ENCODE measurements around the gene AFTPH.
"Not testable (repeated sequence)": the region's sequence is repeated elsewhere in the genome, so short reads cannot be mapped to it uniquely, and the experiment has no call there.

AFTPH gene

DNA sequence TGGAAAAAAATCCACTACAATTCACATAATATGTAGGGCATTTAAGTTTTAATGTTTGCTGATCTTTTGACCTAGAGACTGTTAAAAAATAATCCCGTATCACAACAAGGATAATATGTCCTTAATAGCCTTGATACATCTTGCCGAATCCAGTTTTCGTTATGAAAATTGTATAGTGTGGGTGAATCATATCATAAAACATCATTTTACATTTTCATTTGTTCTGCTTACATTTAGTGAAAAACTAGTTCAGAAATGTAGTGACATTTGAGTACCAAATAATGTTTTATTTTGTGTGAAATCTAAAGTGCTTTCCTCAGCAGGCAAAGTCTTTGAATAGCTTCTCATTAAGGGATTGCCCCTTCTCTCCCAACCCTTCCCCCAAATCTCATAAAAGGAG, 1.9 kb downstream of the AFTPH start:
- no peak overlapping the region for H2AK5ac ChIP-seq (ENCODE audit: low read length)
- no peak overlapping the region for H2BK120ac ChIP-seq (ENCODE audit: low read depth, low read length)
- H3K79me2 ChIP-seq (ENCODE audit: control insufficient read depth, insufficient read depth, low read length), result peaks cover 7% of the 10 kb centered on the region
- H3K23ac ChIP-seq (ENCODE audit: low read length), result no peak overlapping the region
- no peak overlapping the region for H2BK5ac ChIP-seq (ENCODE audit: low read length)
- H3K4ac ChIP-seq (ENCODE audit: low read depth, low read length), result no peak overlapping the region
- no peaks in the 10 kb centered on the region for H3K27me3 ChIP-seq (ENCODE audit: insufficient read depth, low read length, poor library complexity)
- no peaks in the 10 kb centered on the region for H3K4me1 ChIP-seq (ENCODE audit: control insufficient read depth, low read depth, low read length)
- no peak overlapping the region for H3K9ac ChIP-seq (ENCODE audit: low read length)
- no peak overlapping the region for H2BK15ac ChIP-seq (replicated peaks; ENCODE audit: low read depth)
- no peak overlapping the region for H3K4me3 ChIP-seq (ENCODE audit: low read length)
- no peak overlapping the region for H3K27ac ChIP-seq (ENCODE audit: low read depth, low read length)
- DNase-seq, result no peak
- no CpG with 5 or more reads among the region's 3 CpGs for WGBS (ENCODE audit: extremely low coverage, insufficient coverage, low lambda C conversion rate)
- H3K4me2 ChIP-seq (ENCODE audit: low read length), result no peak overlapping the region
- no peaks in the 10 kb centered on the region for H3K36me3 ChIP-seq (ENCODE audit: control insufficient read depth, insufficient read depth, low read length)
- H3K56ac ChIP-seq (ENCODE audit: low read length), result no peak overlapping the region
- no peak overlapping the region for H4K5ac ChIP-seq (ENCODE audit: low read length)
- H4K8ac ChIP-seq (ENCODE audit: low read depth, low read length), result no peak overlapping the region
- H3K79me1 ChIP-seq (ENCODE audit: low read length), result peaks cover 6% of the 10 kb centered on the region
- H3K18ac ChIP-seq (ENCODE audit: low read length), result no peak overlapping the region

DNA sequence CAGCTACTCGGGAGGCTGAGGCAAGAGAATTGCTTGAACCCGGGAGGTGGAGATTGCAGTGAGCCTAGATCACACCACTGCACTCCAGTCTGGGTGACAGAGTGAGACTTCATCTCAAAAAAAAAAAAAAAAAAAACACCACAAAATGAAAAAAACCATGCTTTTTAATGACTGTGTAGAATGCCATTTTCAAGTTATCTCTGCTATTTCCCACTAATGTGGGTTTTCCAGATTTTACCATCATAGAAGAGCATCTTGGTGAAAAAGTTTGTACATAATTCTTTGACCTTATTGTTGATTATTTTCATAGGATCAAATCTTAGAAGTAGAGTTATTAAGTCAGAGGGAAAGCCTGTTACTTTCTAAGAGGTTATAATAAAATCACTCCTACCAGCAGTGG, 6.8 kb downstream of the AFTPH start:
- H3K4ac ChIP-seq (ENCODE audit: low read depth, low read length); H3K4me2 ChIP-seq (ENCODE audit: low read length); H2BK120ac ChIP-seq (ENCODE audit: low read depth, low read length); H2BK15ac ChIP-seq (replicated peaks; ENCODE audit: low read depth); H4K8ac ChIP-seq (ENCODE audit: low read depth, low read length); DNase-seq; H3K79me2 ChIP-seq (ENCODE audit: control insufficient read depth, insufficient read depth, low read length); H3K18ac ChIP-seq (ENCODE audit: low read length); H4K5ac ChIP-seq (ENCODE audit: low read length); H3K27me3 ChIP-seq (ENCODE audit: insufficient read depth, low read length, poor library complexity); H3K36me3 ChIP-seq (ENCODE audit: control insufficient read depth, insufficient read depth, low read length); H3K4me1 ChIP-seq (ENCODE audit: control insufficient read depth, low read depth, low read length); H3K23ac ChIP-seq (ENCODE audit: low read length); H3K27ac ChIP-seq (ENCODE audit: low read depth, low read length); H3K79me1 ChIP-seq (ENCODE audit: low read length); H3K9ac ChIP-seq (ENCODE audit: low read length); H3K56ac ChIP-seq (ENCODE audit: low read length); H3K4me3 ChIP-seq (ENCODE audit: low read length); H2BK5ac ChIP-seq (ENCODE audit: low read length); H2AK5ac ChIP-seq (ENCODE audit: low read length): not testable (repeated sequence)
- WGBS (ENCODE audit: extremely low coverage, insufficient coverage, low lambda C conversion rate), result no CpG with 5 or more reads among the region's 2 CpGs

DNA sequence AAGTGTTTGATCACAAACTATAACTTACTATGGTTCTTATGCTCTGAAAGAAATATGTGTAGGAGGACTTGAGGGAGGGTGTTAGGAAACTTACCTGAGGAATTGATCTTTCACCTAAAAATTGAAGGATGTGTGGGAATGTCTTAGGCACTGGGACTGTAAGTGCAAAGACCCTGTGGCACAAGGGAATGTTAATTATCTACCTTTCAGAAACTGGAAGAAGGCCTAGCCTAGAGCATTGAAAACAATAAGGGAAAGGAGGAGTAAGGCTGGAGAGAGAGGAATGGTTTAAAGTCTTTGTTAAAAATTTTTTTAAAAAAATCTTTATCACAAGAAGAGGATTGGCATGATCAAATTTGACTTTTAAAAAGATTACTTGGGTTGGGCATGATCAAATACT, 7.9 kb downstream of the AFTPH start:
- H4K8ac ChIP-seq (ENCODE audit: low read depth, low read length), result no peak overlapping the region
- no peak overlapping the region for H3K23ac ChIP-seq (ENCODE audit: low read length)
- H3K27me3 ChIP-seq (ENCODE audit: insufficient read depth, low read length, poor library complexity), result no peaks in the 10 kb centered on the region
- no peak overlapping the region for H2BK120ac ChIP-seq (ENCODE audit: low read depth, low read length)
- H2BK15ac ChIP-seq (replicated peaks; ENCODE audit: low read depth), result no peak overlapping the region
- no peak for DNase-seq
- H3K56ac ChIP-seq (ENCODE audit: low read length), result no peak overlapping the region
- H2AK5ac ChIP-seq (ENCODE audit: low read length), result no peak overlapping the region
- no peak overlapping the region for H2BK5ac ChIP-seq (ENCODE audit: low read length)
- H3K4me2 ChIP-seq (ENCODE audit: low read length), result no peak overlapping the region
- no peak overlapping the region for H3K4ac ChIP-seq (ENCODE audit: low read depth, low read length)
- H3K36me3 ChIP-seq (ENCODE audit: control insufficient read depth, insufficient read depth, low read length), result no peaks in the 10 kb centered on the region
- no peak overlapping the region for H3K27ac ChIP-seq (ENCODE audit: low read depth, low read length)
- no peak overlapping the region for H3K4me3 ChIP-seq (ENCODE audit: low read length)
- H3K79me1 ChIP-seq (ENCODE audit: low read length), result peaks cover 4% of the 10 kb centered on the region
- H4K5ac ChIP-seq (ENCODE audit: low read length), result no peak overlapping the region
- H3K9ac ChIP-seq (ENCODE audit: low read length), result no peak overlapping the region
- no peak overlapping the region for H3K18ac ChIP-seq (ENCODE audit: low read length)
- no peaks in the 10 kb centered on the region for H3K4me1 ChIP-seq (ENCODE audit: control insufficient read depth, low read depth, low read length)
- no peaks in the 10 kb centered on the region for H3K79me2 ChIP-seq (ENCODE audit: control insufficient read depth, insufficient read depth, low read length)

DNA sequence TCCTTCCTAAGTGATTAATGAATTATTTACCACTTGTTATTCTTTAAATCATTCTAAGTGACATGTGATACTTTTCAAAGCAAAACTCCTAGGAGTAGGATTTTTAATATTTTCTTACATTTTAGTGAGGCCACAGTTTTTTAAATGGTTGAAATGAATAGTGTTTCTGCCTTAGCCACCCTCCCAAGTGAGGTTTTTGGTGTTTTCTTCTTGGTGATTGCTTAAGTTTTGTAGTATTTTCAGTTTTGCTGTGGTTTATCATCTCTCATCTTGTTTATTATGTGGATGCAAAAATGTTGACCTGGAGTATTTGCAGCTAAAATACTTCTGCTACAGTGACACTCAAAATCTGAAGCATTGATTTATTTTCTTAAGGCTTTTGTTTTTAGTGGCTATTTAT, 9.8 kb downstream of the AFTPH start:
- no peak overlapping the region for H3K4me2 ChIP-seq (ENCODE audit: low read length)
- H3K18ac ChIP-seq (ENCODE audit: low read length), result no peak overlapping the region
- H3K79me1 ChIP-seq (ENCODE audit: low read length), result peaks cover 2% of the 10 kb centered on the region
- H4K5ac ChIP-seq (ENCODE audit: low read length), result no peak overlapping the region
- no peak overlapping the region for H2BK15ac ChIP-seq (replicated peaks; ENCODE audit: low read depth)
- no peak overlapping the region for H3K27ac ChIP-seq (ENCODE audit: low read depth, low read length)
- no peak overlapping the region for H2AK5ac ChIP-seq (ENCODE audit: low read length)
- H3K9ac ChIP-seq (ENCODE audit: low read length), result no peak overlapping the region
- H3K4me3 ChIP-seq (ENCODE audit: low read length), result no peak overlapping the region
- H3K23ac ChIP-seq (ENCODE audit: low read length), result no peak overlapping the region
- no peak overlapping the region for H4K8ac ChIP-seq (ENCODE audit: low read depth, low read length)
- no peaks in the 10 kb centered on the region for H3K4me1 ChIP-seq (ENCODE audit: control insufficient read depth, low read depth, low read length)
- H2BK120ac ChIP-seq (ENCODE audit: low read depth, low read length), result no peak overlapping the region
- H2BK5ac ChIP-seq (ENCODE audit: low read length), result no peak overlapping the region
- no peak for DNase-seq
- H3K4ac ChIP-seq (ENCODE audit: low read depth, low read length), result no peak overlapping the region
- H3K36me3 ChIP-seq (ENCODE audit: control insufficient read depth, insufficient read depth, low read length), result no peaks in the 10 kb centered on the region
- H3K56ac ChIP-seq (ENCODE audit: low read length), result no peak overlapping the region
- H3K79me2 ChIP-seq (ENCODE audit: control insufficient read depth, insufficient read depth, low read length), result no peaks in the 10 kb centered on the region
- H3K27me3 ChIP-seq (ENCODE audit: insufficient read depth, low read length, poor library complexity), result no peaks in the 10 kb centered on the region

DNA sequence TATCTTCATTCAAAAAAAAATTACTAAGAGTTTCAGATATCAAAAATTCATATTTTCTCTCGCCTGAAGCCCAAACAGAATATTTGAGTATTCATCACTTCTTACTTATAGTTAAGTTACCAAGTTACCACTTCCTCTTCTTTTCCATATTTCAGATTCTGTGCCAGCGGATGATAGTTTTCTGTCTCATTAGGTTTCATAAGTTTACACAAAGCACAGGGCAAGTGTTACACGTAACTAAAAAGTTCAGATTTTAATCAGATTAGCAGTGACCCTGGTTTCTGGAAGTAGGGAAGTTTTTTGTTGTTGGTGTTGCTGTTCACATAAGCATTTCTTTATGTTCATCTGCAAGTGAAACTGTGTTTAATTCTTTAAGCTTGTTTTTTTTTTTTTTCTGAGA, 10.2 kb downstream of the AFTPH start:
- Histone ChIP-seq H2BK5ac (ENCODE audit: low read length) (no peak overlapping the region), H2BK15ac (replicated peaks; ENCODE audit: low read depth) (no peak overlapping the region), H3K4ac (ENCODE audit: low read depth, low read length) (no peak overlapping the region), H2BK120ac (ENCODE audit: low read depth, low read length) (no peak overlapping the region), H3K27ac (ENCODE audit: low read depth, low read length) (no peak overlapping the region), H4K5ac (ENCODE audit: low read length) (no peak overlapping the region), H3K23ac (ENCODE audit: low read length) (no peak overlapping the region), H3K79me2 (ENCODE audit: control insufficient read depth, insufficient read depth, low read length) (no peaks in the 10 kb centered on the region), H3K4me3 (ENCODE audit: low read length) (no peak overlapping the region), H3K9ac (ENCODE audit: low read length) (no peak overlapping the region), H3K79me1 (ENCODE audit: low read length) (peaks cover 2% of the 10 kb centered on the region), H2AK5ac (ENCODE audit: low read length) (no peak overlapping the region), H3K27me3 (ENCODE audit: insufficient read depth, low read length, poor library complexity) (no peaks in the 10 kb centered on the region), H3K36me3 (ENCODE audit: control insufficient read depth, insufficient read depth, low read length) (no peaks in the 10 kb centered on the region), H3K18ac (ENCODE audit: low read length) (no peak overlapping the region), H3K4me1 (ENCODE audit: control insufficient read depth, low read depth, low read length) (no peaks in the 10 kb centered on the region), H3K56ac (ENCODE audit: low read length) (no peak overlapping the region), H3K4me2 (ENCODE audit: low read length) (no peak overlapping the region), H4K8ac (ENCODE audit: low read depth, low read length) (no peak overlapping the region)
- no CpG with 5 or more reads among the region's 3 CpGs for WGBS (ENCODE audit: extremely low coverage, insufficient coverage, low lambda C conversion rate)
- DNase-seq, result no peak

DNA sequence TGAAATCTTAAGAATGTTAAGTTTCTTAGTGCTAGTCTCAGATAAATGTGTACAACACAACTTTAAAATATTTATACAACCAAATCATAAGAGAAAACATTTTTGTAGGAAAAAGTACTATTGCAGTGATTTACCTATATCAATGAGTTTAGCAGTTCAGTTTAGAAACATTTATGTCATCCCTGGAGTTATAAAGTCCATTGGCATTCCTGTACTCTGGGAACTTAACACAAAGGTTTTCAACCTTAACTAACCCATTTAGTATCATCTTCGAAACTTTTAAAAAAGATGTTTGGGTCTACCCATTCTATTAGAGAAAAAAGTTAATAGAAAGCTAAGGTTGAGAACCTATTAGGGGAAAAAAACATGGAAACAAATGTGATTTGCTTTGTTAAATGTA, 10.9 kb downstream of the AFTPH start:
- Histone ChIP-seq H4K5ac (ENCODE audit: low read length) (no peak overlapping the region), H3K36me3 (ENCODE audit: control insufficient read depth, insufficient read depth, low read length) (no peaks in the 10 kb centered on the region), H3K23ac (ENCODE audit: low read length) (no peak overlapping the region), H2BK120ac (ENCODE audit: low read depth, low read length) (no peak overlapping the region), H3K4me1 (ENCODE audit: control insufficient read depth, low read depth, low read length) (peaks cover 2% of the 10 kb centered on the region), H3K4ac (ENCODE audit: low read depth, low read length) (no peak overlapping the region), H3K27me3 (ENCODE audit: insufficient read depth, low read length, poor library complexity) (no peaks in the 10 kb centered on the region), H4K8ac (ENCODE audit: low read depth, low read length) (no peak overlapping the region), H2AK5ac (ENCODE audit: low read length) (no peak overlapping the region), H2BK15ac (replicated peaks; ENCODE audit: low read depth) (no peak overlapping the region), H3K56ac (ENCODE audit: low read length) (no peak overlapping the region), H3K18ac (ENCODE audit: low read length) (no peak overlapping the region), H3K4me2 (ENCODE audit: low read length) (no peak overlapping the region), H3K9ac (ENCODE audit: low read length) (no peak overlapping the region), H3K27ac (ENCODE audit: low read depth, low read length) (no peak overlapping the region), H2BK5ac (ENCODE audit: low read length) (no peak overlapping the region), H3K79me2 (ENCODE audit: control insufficient read depth, insufficient read depth, low read length) (no peaks in the 10 kb centered on the region), H3K79me1 (ENCODE audit: low read length) (peaks cover 6% of the 10 kb centered on the region), H3K4me3 (ENCODE audit: low read length) (no peak overlapping the region)
- no CpG with 5 or more reads among the region's 1 CpG for WGBS (ENCODE audit: extremely low coverage, insufficient coverage, low lambda C conversion rate)
- DNase-seq, result no peak

Measured in mesendoderm (in vitro differentiated cells).